GM12892 (cell line): ENCODE data around the gene HLA-DPB1.

Experiments
- POLR2A ChIP-seq: IDR thresholded peaks from 2 replicates; pipeline ENCODE4 v1.6.1; 2011; ENCODE audit warnings: low read depth, low read length, control low read depth
- TAF1 ChIP-seq: IDR thresholded peaks from 2 replicates; pipeline ENCODE4 v1.6.1; 2011; ENCODE audit warnings: low read depth, mild to moderate bottlenecking, control low read depth, low read length, borderline replicate concordance

DNA sequence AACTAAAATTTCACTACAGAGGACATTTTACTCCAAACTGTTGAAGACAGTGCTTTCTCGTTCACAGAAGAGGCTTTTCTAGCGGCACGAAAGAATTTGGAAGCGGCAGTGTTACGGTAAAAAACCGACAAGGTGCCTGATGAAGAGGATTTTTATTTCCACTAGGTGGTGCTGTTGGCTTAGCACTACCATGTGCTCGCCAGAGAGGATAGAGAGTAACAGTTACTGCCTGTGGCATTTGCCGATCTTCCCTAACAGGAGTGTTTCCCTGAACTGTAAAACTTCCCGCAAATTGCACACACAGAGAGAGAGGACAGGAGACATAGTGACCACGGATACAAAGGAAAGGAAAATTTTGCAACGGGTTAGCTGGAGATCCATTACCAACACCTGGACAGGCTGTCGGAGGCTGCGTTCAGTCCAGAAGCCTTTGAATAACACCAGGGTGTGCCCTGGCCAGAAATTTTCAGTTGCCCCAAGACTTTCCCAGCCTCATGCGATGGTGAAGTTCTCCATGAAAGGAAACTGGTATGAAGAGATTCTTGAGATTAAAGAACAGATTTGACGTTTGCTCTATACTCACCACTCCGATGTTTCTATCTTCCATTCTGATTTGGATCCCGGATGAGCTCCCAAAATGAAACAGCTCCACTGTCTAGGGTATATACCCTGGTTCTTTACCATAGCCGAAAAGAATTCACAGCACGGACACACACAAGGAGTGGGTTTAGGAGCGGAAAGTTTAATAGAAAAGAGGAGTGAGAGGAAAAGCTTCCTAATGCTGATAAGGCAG is 48.1 kb downstream of the HLA-DPB1 start:
- no peak for TF ChIP-seq TAF1
- no peak for TF ChIP-seq POLR2A
